Ishikawa (cell line): ENCODE data around the gene KATNIP.

Experiments
- CEBPB ChIP-seq: IDR thresholded peaks from 2 replicates; pipeline ENCODE4 v1.6.1; 2012
- CREB1 ChIP-seq: IDR thresholded peaks from 2 replicates; pipeline ENCODE4 v1.6.1; 2012; ENCODE audit warnings: low read depth
- EGR1 ChIP-seq: IDR thresholded peaks from 2 replicates; pipeline ENCODE4 v1.6.1; 2012
- EP300 ChIP-seq: IDR thresholded peaks from 2 replicates; pipeline ENCODE4 v1.6.1; 2012; ENCODE audit warnings: borderline replicate concordance
- FOXM1 ChIP-seq: IDR thresholded peaks from 2 replicates; pipeline ENCODE4 v1.6.1; 2012; ENCODE audit warnings: low read depth, borderline replicate concordance
- NFIC ChIP-seq: IDR thresholded peaks from 2 replicates; pipeline ENCODE4 v1.6.1; 2012
- RAD21 ChIP-seq: IDR thresholded peaks from 2 replicates; pipeline ENCODE4 v1.6.1; 2012; ENCODE audit warnings: low read depth
- TAF1 ChIP-seq: IDR thresholded peaks from 2 replicates; pipeline ENCODE4 v1.6.1; 2012; ENCODE audit warnings: low read depth, mild to moderate bottlenecking
- TCF12 ChIP-seq: IDR thresholded peaks from 2 replicates; pipeline ENCODE4 v1.6.1; 2012; ENCODE audit warnings: low read depth
- TEAD4 ChIP-seq: IDR thresholded peaks from 2 replicates; pipeline ENCODE4 v1.6.1; 2012
- YY1 ChIP-seq: IDR thresholded peaks from 2 replicates; pipeline ENCODE4 v1.6.1; 2012; ENCODE audit warnings: low read depth
- ZBTB7A ChIP-seq: IDR thresholded peaks from 2 replicates; pipeline ENCODE4 v1.6.1; 2012; ENCODE audit warnings: low read depth
- TF ChIP-seq, protein P1 (sequence below): IDR thresholded peaks from 2 replicates; pipeline ENCODE4 v1.6.1; 2012
- TF ChIP-seq, protein P2 (sequence below): IDR thresholded peaks from 2 replicates; pipeline ENCODE4 v1.6.1; 2012; ENCODE audit warnings: low read depth, mild to moderate bottlenecking
- TF ChIP-seq, protein P3 (sequence below): IDR thresholded peaks from 2 replicates; pipeline ENCODE4 v1.6.1; 2012

KATNIP gene

DNA sequence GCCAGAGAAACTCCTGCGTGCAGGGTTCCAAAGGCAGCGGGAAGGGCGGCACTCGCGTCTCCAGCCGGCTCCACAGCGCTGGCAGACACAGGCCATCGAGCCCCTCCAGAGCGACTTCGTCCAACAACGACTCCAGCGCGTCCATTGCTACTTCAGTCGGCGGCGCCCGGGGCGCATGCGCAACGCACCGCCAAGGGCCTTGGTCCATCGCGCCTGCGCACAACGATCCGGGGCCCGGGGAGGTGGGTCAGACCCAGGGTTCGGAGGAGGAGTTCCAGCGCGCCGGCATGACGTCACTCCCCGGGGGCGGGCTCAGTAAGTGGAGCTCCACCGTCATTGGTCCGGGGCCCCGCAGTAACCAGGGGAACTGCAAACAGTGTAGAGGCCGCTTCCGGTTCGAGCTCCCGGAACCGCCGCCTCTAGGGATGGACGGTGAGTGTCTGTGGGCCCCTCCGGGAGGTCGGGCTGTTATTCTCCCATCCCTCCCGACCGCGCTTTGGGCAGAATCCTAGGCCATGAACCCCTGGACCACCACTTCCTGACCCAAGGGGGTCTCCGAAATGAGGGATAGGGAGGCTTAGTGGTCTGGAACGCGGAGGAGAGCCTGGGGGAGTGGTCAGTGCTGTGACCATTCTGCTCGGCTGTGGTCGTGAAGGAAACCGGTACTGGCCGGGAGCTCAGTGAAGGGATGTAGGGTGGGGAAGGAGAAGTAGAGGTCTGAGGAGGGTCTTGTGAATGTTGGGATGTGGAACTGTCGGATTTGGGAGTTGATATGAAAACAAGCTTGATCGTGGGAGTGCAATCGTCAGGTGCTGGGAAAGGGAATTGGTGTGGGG is at the start of gene KATNIP, which contains the start of gene GTF3C1:
Gene KATNIP (plus strand): TSS at position 399 of the 836 bp plus-strand sequence. CDS start 27 bp downstream, at position 426.
Gene GTF3C1 (minus strand): TSS at position 168 of the 836 bp plus-strand sequence. CDS start 23 bp downstream, at position 145.
- TF ChIP-seq, protein P1, sequence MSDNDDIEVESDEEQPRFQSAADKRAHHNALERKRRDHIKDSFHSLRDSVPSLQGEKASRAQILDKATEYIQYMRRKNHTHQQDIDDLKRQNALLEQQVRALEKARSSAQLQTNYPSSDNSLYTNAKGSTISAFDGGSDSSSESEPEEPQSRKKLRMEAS, result peak; percentile 60
- TF ChIP-seq EGR1 (no peak), TCF12 (no peak), ZBTB7A (0 out of 2 replicates have a peak, but pooled peaks have one; percentile 42), FOXM1 (no peak), EP300 (peak; percentile 13; the same call in 1 of the 2 replicates), CREB1 (peak; percentile 73), RAD21 (no peak), YY1 (peak; percentile 87), CEBPB (no peak), NFIC (no peak), TEAD4 (no peak), TAF1 (peak; percentile 92)
- TF ChIP-seq, protein P2, sequence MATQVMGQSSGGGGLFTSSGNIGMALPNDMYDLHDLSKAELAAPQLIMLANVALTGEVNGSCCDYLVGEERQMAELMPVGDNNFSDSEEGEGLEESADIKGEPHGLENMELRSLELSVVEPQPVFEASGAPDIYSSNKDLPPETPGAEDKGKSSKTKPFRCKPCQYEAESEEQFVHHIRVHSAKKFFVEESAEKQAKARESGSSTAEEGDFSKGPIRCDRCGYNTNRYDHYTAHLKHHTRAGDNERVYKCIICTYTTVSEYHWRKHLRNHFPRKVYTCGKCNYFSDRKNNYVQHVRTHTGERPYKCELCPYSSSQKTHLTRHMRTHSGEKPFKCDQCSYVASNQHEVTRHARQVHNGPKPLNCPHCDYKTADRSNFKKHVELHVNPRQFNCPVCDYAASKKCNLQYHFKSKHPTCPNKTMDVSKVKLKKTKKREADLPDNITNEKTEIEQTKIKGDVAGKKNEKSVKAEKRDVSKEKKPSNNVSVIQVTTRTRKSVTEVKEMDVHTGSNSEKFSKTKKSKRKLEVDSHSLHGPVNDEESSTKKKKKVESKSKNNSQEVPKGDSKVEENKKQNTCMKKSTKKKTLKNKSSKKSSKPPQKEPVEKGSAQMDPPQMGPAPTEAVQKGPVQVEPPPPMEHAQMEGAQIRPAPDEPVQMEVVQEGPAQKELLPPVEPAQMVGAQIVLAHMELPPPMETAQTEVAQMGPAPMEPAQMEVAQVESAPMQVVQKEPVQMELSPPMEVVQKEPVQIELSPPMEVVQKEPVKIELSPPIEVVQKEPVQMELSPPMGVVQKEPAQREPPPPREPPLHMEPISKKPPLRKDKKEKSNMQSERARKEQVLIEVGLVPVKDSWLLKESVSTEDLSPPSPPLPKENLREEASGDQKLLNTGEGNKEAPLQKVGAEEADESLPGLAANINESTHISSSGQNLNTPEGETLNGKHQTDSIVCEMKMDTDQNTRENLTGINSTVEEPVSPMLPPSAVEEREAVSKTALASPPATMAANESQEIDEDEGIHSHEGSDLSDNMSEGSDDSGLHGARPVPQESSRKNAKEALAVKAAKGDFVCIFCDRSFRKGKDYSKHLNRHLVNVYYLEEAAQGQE, result no peak
- TF ChIP-seq, protein P3, sequence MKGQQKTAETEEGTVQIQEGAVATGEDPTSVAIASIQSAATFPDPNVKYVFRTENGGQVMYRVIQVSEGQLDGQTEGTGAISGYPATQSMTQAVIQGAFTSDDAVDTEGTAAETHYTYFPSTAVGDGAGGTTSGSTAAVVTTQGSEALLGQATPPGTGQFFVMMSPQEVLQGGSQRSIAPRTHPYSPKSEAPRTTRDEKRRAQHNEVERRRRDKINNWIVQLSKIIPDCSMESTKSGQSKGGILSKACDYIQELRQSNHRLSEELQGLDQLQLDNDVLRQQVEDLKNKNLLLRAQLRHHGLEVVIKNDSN, result no peak

DNA sequence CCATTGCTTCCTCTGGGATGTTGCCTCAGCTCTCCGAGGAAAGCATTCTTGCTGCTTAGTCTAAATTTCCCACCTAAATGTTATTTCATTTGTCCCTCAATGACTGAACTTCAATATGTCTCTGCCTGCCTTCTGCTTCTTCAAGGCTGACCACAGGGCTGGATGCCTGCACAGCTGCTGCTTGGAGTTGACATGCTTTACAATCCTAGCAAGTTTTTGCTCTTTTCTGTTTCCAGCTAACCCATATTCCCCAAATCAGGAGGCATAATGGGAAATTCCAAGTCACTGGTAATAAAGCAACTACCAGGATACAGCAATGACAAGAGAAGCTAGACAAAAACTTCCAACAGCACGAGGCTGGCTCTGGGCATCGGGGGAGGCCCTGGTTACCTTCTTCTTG is 49.1 kb upstream of the KATNIP start:
- TF ChIP-seq TAF1 (no peak), RAD21 (no peak), EGR1 (no peak), YY1 (no peak), TCF12 (no peak), EP300 (no peak), FOXM1 (no peak)
- TF ChIP-seq, protein P1, result no peak

DNA sequence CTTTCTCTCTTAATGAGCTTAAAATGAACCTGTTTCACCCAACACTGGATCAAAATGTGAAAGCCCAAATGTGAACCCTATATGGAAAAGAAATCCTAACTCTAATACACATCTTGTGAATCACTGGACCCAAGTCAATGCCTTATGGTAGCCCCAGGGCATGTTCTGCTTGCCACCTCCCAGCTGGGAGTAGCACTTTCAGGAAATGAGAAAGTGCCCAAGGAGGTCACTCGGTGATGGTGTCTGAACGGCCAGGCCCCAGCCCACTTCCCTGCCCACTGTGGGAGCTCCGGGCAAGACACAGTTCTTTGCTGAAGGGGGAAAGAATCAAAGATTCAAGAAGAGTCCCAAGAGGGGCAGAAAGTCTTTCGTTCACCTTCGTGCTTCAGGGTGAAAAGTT is 46.3 kb upstream of the KATNIP start:
- TF ChIP-seq, protein P3, result no peak
- TF ChIP-seq, protein P1, result no peak
- TF ChIP-seq TEAD4 (no peak), TAF1 (no peak), YY1 (no peak), RAD21 (no peak), TCF12 (no peak), CREB1 (no peak), CEBPB (no peak)

DNA sequence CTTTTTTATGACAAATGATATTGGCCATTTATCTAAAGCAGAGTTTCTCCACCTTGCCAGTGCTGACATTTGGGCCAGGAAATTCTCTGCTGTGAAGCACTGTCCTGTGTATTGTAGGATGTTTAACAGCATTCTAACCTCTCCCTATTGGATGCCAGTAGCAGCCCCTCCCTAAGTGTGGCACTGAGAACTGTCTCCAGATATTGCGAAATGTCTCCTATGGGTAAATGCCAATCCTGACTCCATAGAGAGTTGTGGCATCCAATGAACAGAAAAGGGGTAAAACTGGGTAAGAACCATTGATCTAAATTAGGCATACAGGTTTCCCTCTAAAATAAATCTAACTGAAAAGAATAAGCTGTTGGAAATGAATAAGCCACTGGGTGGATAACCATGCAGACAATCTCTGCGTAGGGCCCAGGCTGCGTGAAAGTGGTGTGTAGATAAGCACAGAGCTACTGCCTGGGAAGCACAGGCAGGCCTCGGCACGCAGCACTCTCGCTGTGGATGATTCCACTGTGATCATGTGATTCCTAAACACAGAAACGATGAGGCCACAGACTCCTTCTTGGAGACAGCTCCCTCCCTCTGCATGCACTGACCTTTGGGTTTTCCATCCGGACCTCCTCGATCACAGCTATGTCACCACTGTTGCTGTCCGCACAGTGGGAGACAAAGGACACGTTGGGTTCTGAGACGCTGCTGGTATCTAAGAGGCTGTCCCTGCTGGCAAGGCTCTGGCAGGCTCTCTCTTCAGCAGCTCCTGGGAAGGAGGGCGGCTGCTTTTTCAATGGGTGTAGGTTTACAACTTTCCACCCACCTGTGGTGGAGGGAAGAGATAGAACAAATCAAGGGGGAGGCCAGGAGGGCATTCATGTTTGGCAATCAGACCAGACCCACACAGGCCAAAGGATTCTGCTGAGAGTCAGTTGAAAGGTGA is 44.4 kb upstream of the KATNIP start:
- TF ChIP-seq, protein P3, result no peak
- TF ChIP-seq FOXM1, result no peak
- peak; percentile 87 for TF ChIP-seq CEBPB

DNA sequence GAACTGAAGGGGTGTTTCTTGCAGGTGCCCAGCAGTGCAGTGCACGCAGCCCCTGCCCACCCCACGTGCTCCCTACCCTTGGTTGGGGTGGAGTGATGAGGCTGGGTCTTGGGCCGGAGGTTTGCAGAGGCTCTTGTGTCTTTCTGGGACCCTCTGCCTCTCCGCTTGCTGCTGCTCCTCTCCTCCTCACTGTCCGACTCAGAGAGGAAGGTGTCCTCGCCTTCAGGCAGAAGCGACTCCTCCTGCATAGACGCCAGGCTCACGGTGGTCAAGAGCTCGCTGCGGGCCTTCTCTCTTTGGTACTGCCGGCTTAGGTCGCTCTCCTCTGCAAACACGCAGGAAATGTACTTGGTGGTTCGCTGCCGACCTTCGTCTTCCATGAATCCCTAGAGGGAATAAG is 43.2 kb upstream of the KATNIP start:
- TF ChIP-seq YY1 (no peak), ZBTB7A (no peak), EGR1 (no peak), TEAD4 (no peak), TAF1 (no peak), TCF12 (no peak), FOXM1 (no peak), NFIC (no peak), CREB1 (no peak), RAD21 (no peak), CEBPB (no peak)
- TF ChIP-seq, protein P1, result no peak
- TF ChIP-seq, protein P3, result no peak
- TF ChIP-seq, protein P2, result no peak
